NCI-H1092 (cell line): ENCODE measurements around the gene SELE.

Experiments used
- DNase-seq: peaks from one replicate; lab custom pipeline; 2025; lab: John Stamatoyannopoulos, UW

The SELE gene

DNA sequence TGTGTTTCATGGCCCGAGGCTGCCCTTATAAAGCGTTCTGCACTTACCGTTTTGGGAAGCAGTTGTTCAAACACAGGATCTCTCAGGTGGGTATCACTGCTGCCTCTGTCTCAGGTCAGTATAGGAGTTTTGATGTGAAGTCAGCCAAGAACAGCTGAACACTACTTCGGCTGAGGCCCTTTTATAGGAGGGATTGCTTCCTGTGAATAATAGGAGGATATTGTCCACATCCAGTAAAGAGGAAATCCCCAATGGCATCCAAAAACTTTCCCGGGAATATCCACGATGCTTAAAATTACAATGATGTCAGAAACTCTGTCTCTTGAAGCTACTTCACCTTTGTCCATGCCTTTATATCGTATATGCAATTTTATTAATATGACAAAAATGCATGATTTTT is at the start of gene SELE:
Gene SELE (minus strand): TSS at position 156 of the 400 bp plus-strand sequence. CDS start 467 bp downstream, outside the sequence.
- no peak for DNase-seq

DNA sequence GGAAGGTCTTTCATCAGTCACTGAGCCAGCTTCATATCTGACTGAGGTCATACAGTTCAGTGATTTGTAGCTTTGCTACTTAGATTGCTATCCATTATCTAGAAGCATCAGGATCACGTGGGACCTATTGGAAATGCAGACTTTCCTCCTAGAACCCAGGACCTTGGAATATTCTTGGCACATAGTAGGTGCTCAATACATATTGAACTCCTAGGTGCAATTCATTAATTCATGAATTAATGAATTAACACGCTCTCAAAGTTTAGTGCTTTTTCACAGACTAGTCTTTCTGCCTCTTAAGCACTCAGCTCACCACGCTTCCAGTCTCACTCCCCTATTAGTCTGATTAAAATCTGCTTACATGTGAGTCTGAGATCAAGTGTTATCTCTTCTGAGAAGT is 48.7 kb upstream of the SELE start:
- DNase-seq, result no peak

DNA sequence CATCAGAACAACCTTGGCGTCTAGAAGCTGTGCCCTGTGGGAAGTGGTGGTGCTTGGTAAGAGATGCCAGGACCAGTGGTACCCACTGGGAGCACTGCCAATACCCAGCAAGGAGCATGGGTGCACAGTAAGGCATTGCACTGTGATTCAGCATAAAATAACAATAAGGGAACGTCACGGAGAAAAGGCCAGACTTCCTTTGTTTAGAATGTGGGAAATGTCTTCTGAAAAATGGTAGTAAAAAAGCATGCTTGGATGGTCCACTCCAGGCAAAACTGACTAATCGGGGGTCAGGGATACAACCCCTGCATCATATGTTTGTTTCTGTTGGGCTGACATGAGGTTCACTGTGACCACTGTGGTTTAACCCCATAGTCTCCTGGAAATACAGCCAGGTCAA is 46.1 kb upstream of the SELE start:
- DNase-seq, result no peak

DNA sequence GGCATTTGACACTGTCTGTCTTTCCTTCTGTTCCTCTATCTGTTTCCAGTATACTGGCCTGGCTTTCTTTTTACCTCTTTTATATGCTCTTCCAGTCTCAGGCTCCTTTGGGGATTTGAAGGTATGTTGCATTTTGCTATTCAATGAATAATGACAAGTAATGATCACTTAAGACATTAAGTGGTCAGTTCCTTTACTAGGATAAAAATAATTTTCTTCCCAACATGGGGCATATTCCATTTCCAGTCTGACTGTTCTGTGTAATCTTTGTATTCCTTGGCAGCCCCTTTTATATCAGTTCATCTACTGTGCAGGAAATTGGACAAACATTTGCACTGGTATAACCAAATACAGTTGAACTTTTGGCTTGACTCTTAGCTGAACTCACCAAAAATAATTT is 45.3 kb upstream of the SELE start:
- DNase-seq, result no peak

- DNase-seq, result no peak
These were observed 42.6 kb upstream of the SELE start for GRCh38 chr1:169776440-169776839.

- DNase-seq, result no peak
These were observed 34.3 kb upstream of the SELE start for GRCh38 chr1:169768161-169768560.

DNA sequence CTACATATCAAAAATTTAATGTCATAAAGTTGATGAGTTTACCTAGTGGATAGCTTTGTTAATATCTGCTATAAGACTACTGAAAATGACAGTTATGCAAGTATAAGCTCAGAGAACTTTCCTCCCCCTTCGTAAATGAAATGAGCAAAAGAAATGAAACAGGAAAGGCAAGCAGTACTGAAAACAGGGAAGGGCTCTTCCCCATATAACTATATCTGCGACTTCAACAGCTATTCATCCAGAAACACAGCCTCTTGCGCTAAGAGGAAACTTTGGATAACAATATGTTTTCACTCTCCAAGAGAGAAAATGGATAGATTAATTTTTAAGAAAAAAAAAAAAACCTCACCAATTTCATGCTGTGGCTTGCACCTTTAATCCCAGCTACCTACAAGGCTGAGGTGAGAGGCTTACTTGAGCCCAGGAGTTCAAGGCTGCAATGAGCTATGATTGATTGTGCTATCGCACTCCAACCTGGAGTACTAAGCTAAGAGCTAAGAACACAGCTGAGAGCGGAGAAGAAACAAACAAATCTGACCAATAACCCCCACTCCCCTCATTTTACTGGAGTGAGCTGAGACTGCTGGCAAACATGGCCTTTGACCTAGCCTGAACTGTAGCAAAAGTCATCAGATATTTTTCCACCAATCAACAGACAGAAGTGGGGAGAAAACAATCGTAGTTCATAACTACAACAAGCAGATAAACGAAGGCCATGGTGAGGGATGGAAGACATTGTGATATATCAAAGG is 31.9 kb upstream of the SELE start:
- no peak for DNase-seq

- DNase-seq, result no peak
These were observed 31.0 kb upstream of the SELE start for GRCh38 chr1:169764919-169765318.

DNA sequence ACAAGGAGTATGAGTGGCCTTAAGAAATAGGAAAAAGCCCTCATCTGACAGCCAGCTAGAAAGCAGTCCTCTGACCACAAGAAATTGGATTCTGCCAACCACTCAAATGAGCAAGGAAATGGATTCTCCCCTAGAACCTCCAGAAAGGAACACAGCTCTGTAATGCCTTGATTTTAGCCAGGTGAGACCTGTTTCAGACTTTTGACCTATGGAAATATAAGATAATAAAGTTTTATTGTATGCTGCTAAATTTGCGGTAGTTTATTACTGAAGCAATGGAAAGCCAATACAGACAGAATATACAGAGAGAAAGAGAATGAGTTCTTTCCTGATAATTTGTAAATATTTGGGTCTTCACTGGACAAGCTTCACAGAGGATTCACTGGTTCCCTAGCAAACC is 28.8 kb upstream of the SELE start:
- DNase-seq, result no peak

- no peak for DNase-seq
These were observed 25.2 kb upstream of the SELE start for GRCh38 chr1:169759038-169759437.

- DNase-seq, result no peak
These were observed 19.7 kb upstream of the SELE start for GRCh38 chr1:169753549-169753948.

DNA sequence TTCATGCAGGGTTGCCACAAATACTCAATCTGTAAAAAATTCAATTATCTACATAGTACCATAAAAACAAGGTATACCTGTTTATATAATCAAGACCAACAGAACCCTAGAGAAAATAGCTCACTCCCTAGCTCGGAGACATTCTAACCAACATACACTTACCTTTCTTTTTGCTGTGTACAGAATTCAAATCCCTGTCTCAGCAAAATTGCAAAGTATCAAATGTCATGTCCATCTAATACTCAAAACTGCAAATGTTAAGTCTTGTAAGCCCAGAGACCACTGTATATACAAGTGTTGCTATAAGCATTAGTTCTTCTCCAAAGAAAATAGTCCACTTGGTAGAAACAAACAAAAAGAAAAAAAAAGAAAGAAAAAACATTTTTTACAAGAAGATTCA is 16.2 kb upstream of the SELE start:
- DNase-seq, result no peak

- no peak for DNase-seq
These were observed 12.7 kb upstream of the SELE start for GRCh38 chr1:169746550-169746949.

DNA sequence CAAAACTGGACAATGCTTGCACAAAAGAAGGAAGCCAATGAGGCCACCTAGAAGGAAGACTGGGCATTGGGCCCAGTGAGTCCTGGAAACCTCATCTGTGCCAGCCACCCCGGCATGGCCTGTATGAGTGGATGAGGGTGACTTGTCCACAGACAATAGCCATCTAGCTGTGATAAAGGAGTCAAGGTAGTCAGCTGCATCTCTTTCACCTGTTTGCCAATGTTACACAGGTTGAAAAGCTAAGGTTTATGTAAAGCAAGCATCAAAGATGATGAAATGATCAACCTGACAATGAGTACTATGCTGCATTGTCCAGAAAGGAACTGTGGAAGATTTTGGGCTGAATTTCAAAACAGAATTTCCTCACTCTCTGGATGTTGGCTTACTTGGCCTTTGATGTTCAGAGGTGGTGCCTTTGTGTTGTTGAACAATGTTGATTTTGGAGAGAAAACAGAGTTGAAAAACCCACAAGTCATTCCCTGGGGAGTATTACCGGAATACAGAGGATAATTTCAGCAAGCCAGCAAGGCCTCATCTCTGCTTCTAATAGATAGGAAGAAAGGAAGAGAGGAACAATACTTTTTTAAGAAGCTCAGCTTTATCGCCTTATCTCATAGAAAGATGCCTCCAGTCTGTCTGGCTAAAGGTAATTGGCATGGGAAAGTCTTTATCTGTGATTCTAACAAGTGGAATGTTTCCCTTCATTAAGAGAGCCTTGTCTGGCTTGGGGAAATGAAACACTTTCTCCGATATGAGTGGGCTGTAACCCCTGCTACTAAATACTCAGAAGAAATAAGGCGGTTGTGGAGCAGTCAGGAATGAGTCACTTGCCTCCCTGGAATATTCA is 11.4 kb upstream of the SELE start:
- no peak for DNase-seq

DNA sequence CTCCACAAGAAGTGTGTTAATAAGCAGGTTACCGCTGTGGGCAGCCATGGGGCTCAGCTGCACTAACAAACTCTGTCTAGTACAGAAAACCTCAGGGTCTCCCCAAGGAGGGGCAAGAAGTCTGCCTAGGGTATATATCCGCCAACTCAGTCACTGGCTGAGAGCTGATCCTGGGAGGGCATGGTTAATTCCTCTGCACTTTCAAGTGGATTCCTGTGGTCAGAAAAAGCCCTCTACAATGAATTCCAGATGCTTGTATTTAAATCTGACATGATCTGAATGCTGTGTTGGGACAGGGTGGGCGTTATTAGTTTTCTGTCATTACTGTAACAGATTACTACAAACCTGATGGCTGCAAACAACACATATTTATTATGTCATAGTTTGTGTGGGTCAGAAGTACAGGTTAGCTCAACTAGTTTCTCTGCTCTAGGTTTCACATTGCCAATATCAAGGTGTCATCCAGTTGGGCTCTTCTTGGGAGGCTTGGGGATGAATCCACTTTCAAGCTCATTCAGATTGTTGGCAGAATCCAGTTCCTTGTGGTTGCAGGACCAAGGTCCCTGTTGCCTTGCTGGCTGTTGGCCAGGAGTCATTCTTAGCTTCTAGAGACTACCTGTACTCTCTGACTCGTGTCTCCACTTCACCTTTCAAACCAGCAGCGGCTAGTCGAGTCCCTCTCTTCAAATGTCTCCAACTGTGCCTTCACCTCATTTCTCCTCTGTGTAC is 8.0 kb upstream of the SELE start:
- no peak for DNase-seq

DNA sequence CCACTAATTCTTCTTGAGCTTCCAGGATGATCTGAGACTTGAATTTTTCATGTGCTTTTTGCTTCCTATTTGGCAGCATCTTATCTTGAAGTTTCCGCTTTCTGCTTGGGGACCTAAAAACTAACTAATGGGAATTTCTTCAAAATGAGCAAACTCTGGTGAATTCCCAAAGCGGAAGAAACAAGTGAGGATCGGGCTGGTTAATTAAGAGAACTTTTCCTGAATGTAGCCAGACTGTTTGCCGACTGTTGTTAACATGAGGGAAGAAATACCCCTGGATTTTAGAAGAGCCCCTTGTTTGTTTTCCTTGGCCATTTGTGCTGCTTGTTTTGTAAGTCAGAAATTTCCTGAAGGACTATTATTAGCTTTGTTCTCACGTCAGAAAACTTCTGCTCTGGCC is 6.1 kb upstream of the SELE start:
- no peak for DNase-seq

GRCh38 chr1:169731446-169731845 is 2.4 kb downstream of the SELE start:
- DNase-seq, result no peak

DNA sequence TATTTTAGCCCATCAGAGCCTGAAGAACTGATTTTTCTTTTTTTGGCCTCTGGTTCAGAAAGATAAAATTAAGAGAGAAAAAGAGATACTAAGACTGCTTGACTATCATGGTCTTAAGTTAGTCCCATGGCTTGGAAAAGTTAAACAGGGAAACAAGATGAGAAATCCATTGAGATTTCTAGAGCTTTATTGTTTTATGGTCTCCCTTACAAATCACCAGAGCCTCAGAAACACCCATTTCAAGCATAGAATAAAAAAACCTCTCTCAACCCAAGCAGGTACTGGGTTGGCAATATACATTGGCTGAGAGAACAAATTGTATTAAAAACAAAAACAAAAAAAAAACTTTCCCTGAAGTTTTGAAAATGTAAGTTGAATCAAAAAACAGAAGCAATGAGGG is 3.9 kb downstream of the SELE start:
- DNase-seq, result no peak

DNA sequence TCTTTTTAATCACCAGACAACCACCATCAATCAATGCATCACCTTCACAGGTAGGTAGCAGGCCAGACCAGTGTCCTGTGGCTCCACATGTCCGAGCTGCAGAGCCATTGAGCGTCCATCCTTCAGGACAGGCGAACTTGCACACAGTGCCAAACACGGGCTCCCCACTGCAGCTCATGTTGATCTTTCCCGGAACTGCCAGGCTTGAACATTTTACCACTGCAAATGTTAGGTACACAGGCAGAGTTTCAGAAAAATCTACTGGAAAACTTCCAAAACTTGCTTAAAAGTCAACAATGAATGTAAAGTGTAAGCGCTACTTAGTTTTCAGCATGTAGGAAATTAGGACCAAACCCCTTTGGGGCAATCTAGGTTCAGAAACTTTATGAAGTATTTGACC is 6.6 kb downstream of the SELE start:
- DNase-seq, result no peak

GRCh38 chr1:169726851-169727250 is 7.0 kb downstream of the SELE start:
- DNase-seq, result no peak

- DNase-seq, result no peak
These were observed 7.9 kb downstream of the SELE start for GRCh38 chr1:169725930-169726329.

GRCh38 chr1:169724168-169724567 is 9.7 kb downstream of the SELE start:
- DNase-seq, result no peak

- no peak for DNase-seq
These were observed 10.1 kb downstream of the SELE start for GRCh38 chr1:169723763-169724162.
